Cardiac fibroblast (primary cell): ENCODE measurements around the gene OLFM4.

Experiments
- DNase-seq, 2 donors: peaks; one replicate each; pipeline versions ENCODE4 v3.0.0 to v3.0.0-alpha.2; 2010; ENCODE audit warnings: low read depth in 2 of 2
- H3K4me3 ChIP-seq, 2 donors: replicated peaks in 1 of 2; 1 replicate in 1 of 2; 2 replicates in 1 of 2; pipeline ENCODE4 v1.5.1; 2011; ENCODE audit warnings: low read depth in 2 of 2, low read length in 2 of 2, mild to moderate bottlenecking in 2 of 2, moderate library complexity in 1 of 2
- TF ChIP-seq, protein P1 (sequence below): IDR thresholded peaks from one replicate; pipeline ENCODE4 v1.5.1; 2011; ENCODE audit warnings: low read depth, mild to moderate bottlenecking, low read length, inconsistent platforms

The OLFM4 gene

DNA sequence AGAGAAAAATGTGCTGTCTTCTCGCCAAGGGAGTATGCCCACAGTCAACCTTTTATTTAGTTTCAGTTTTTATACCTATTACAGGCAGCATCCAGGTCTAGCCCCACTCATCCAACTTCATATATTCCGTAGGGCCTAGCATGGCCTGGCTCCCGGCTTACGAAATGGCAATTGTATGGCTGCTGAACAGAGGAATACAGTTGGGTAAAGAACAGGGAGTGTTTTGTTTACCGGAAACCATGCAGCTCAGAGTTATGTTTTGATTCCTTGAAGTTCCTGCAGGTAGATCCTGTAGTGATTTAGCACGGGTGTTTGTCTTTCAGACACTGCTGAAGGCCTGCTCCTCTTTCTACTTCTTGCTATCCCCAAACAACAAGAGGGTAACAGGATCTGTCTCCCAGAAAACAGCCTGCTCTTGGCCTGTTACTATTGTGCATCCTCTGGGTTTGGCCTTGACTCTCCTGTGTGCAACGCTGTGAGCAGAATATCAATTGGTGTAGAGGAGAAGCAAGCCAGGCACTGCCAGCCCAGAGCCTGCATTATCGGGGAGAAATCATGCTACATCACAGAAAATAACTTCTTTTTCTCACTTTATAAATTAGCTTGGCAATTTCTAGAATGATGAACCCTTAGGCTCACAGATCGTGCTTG, 32.4 kb downstream of the OLFM4 start:
- TF ChIP-seq, protein P1, sequence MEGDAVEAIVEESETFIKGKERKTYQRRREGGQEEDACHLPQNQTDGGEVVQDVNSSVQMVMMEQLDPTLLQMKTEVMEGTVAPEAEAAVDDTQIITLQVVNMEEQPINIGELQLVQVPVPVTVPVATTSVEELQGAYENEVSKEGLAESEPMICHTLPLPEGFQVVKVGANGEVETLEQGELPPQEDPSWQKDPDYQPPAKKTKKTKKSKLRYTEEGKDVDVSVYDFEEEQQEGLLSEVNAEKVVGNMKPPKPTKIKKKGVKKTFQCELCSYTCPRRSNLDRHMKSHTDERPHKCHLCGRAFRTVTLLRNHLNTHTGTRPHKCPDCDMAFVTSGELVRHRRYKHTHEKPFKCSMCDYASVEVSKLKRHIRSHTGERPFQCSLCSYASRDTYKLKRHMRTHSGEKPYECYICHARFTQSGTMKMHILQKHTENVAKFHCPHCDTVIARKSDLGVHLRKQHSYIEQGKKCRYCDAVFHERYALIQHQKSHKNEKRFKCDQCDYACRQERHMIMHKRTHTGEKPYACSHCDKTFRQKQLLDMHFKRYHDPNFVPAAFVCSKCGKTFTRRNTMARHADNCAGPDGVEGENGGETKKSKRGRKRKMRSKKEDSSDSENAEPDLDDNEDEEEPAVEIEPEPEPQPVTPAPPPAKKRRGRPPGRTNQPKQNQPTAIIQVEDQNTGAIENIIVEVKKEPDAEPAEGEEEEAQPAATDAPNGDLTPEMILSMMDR = no peak
- DNase-seq = no peak
- H3K4me3 ChIP-seq = no peak overlapping the region

- H3K4me3 ChIP-seq = no peak overlapping the region
- TF ChIP-seq, protein P1 = no peak
- DNase-seq = no peak
Measured at GRCh38 chr13:53064731-53065130, 36.1 kb downstream of the OLFM4 start.

DNA sequence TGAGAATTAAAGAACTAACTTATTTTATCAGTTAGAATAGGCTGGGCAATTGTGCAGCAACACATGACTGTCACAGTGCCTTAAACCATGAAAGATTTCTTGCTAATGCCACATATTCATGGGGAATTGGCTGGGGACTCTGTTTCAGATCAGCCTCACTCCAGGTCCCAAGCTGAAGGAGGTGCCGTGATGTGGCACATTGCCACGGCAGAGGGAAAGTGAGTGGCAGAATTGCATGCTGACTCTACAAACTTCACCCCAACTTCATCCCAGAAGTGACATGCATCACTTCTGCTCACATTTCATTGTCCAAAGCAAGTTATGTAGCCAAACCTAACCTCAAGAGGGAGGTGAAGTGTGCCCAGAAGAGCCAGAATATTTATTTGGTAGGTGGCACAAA, 37.8 kb downstream of the OLFM4 start:
- H3K4me3 ChIP-seq = no peak overlapping the region
- TF ChIP-seq, protein P1 = no peak
- no peak for DNase-seq

DNA sequence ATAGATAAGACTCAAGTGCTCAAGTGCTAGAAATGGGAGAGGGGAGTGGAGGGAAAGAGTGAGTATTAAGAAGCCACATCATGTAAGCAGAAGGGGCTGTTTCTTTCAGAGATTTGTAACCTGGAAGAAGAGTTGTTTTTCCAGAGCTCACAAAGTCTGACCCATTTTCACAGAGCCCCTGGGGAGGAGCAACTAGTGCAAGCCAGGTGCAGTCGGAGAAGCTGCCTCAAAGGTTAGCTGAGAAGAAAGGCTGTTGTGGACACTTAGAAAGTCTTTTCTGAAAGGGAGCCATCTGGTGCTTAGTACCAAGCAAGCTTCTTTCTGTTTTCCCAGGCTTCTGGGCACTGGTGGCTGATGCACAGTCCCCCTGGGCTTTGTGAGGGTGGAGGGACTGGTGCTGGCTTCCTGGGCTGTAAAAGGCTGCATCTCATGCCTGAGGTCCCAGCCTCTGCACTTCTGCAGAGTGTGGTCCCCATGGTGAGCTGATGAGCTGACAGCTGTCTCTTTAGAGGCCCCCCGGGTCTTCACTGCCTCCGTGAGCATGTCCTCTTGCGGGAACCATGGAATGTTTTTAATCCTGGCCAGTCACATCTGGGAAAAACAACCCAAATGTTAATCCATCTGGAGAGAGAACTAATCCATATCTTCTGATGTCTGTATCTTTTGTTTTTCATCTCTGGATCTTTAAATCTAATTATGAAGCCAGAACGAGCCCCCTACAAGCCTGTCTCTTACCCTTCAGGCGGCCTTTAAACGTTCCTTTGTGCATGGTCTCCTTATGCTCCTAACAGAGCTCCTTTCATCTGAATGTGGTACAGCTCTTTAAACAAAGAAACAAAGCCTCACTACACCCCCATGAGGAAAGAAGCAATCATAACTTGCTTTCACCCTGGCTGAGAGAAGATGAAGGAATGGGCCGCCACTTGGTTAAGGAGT, 40.2 kb downstream of the OLFM4 start:
- no peak for DNase-seq
- TF ChIP-seq, protein P1 = no peak
- H3K4me3 ChIP-seq = no peak overlapping the region

DNA sequence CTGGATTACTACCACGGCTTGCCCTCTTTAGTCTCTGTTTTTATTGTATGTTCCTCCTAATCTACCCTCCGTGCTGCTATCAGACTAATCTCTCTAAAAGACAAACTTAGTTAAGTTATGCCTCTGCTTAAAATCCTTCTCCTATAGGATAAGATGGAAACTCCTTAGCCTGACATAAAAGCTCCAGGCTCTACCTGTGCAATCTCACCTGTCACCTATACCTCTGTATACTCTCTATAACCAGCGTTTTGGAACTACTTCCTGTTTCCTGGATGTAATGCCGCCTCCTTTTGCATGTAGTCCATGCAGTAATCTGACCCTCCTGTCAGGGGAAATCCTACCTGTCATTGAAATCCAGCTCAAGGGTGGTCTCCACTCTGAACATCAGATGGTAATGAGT, 41.2 kb downstream of the OLFM4 start:
- TF ChIP-seq, protein P1 = no peak
- no peak overlapping the region for H3K4me3 ChIP-seq
- DNase-seq = no peak

- H3K4me3 ChIP-seq = no peak overlapping the region
- TF ChIP-seq, protein P1 = no peak
- DNase-seq = no peak
Measured at GRCh38 chr13:53073711-53074110, 45.1 kb downstream of the OLFM4 start.
